Measurements from ENCODE around the gene TNN. TPM values are rescaled to one million over a fixed set of nuclear protein-coding genes. Genes with fewer than 3 reads are reported as not detected.

TNN gene
- total RNA-seq, 1 experiment from 2014 or later: not detected

GRCh38 chr1:175036476-175036875, 31.2 kb upstream of the TNN start:
- Mint-ChIP-seq H3K4me3 (ENCODE audit: unreplicated experiment) (no peak overlapping the region), H3K36me3 (ENCODE audit: insufficient read depth, unreplicated experiment) (no peaks in the 10 kb centered on the region), H3K27me3 (ENCODE audit: insufficient read depth, unreplicated experiment) (no peaks in the 10 kb centered on the region), H3K9me3 (ENCODE audit: unreplicated experiment) (no peaks in the 10 kb centered on the region), H3K4me1 (ENCODE audit: low read depth, unreplicated experiment) (peaks cover 15% of the 10 kb centered on the region), H3K27ac (ENCODE audit: unreplicated experiment) (no peak overlapping the region)
- no peaks in the 10 kb centered on the region for H3K27me3 ChIP-seq (replicated peaks; ENCODE audit: control insufficient read depth, insufficient read depth, low read length)
- no peaks in the 10 kb centered on the region for H3K9me3 ChIP-seq
- no peak overlapping the region for H3K4me3 ChIP-seq (ENCODE audit: low read depth, low read length)
- BruUV-seq (replicated peaks): no TSS peak
- intact Hi-C loops (cut with micrococcal nuclease; ENCODE audit: unreplicated experiment): loop anchor here (5.0 kb wide), 1 partner anchor 36 kb away; no protein-coding TSS in a partner anchor
- DNase-seq: no peak
- no peaks in the 10 kb centered on the region for H3K4me1 ChIP-seq
- ChIA-PET CTCF (interaction anchor here (0.7 kb wide), 1 partner anchor 89 kb away, joined by 4 read pairs; no protein-coding TSS in a partner anchor), POLR2A (no interaction called here)
- no peaks in the 10 kb centered on the region for H3K36me3 ChIP-seq (ENCODE audit: control insufficient read depth, insufficient read depth, low read length)
- no peak for TF ChIP-seq CTCF (IDR thresholded peaks at IDR 0.05; ENCODE audit: insufficient read depth in 1 of 2, low read depth in 1 of 2, low read length in 1 of 2, severe bottlenecking in 1 of 2, unreplicated experiment in 1 of 2)

GRCh38 chr1:175037416-175037815, 30.2 kb upstream of the TNN start:
- no peak for TF ChIP-seq CTCF (IDR thresholded peaks at IDR 0.05; ENCODE audit: insufficient read depth in 1 of 2, low read depth in 1 of 2, low read length in 1 of 2, severe bottlenecking in 1 of 2, unreplicated experiment in 1 of 2)
- H3K27me3 Mint-ChIP-seq (ENCODE audit: insufficient read depth, unreplicated experiment): no peaks in the 10 kb centered on the region
- H3K4me3 Mint-ChIP-seq (ENCODE audit: unreplicated experiment): no peak overlapping the region
- POLR2A ChIA-PET: no interaction called here
- H3K9me3 Mint-ChIP-seq (ENCODE audit: unreplicated experiment): no peaks in the 10 kb centered on the region
- DNase-seq: no peak
- H3K4me1 Mint-ChIP-seq (ENCODE audit: low read depth, unreplicated experiment): peaks cover 15% of the 10 kb centered on the region
- Histone ChIP-seq H3K4me1 (no peaks in the 10 kb centered on the region), H3K4me3 (ENCODE audit: low read depth, low read length) (no peak overlapping the region), H3K27me3 (replicated peaks; ENCODE audit: control insufficient read depth, insufficient read depth, low read length) (no peaks in the 10 kb centered on the region), H3K36me3 (ENCODE audit: control insufficient read depth, insufficient read depth, low read length) (no peaks in the 10 kb centered on the region), H3K9me3 (no peaks in the 10 kb centered on the region)
- intact Hi-C loops (cut with micrococcal nuclease; ENCODE audit: unreplicated experiment): loop anchor here (5.0 kb wide), 1 partner anchor 35 kb away; no protein-coding TSS in a partner anchor
- no TSS peak for BruUV-seq (replicated peaks)
- H3K36me3 Mint-ChIP-seq (ENCODE audit: insufficient read depth, unreplicated experiment): no peaks in the 10 kb centered on the region
- no peak overlapping the region for H3K27ac Mint-ChIP-seq (ENCODE audit: unreplicated experiment)
- CTCF ChIA-PET: no interaction called here

GRCh38 chr1:175040324-175040879, 27.2 kb upstream of the TNN start:
- H3K27ac Mint-ChIP-seq (ENCODE audit: unreplicated experiment): no peak overlapping the region
- no peaks in the 10 kb centered on the region for H3K4me1 ChIP-seq
- H3K4me1 Mint-ChIP-seq (ENCODE audit: low read depth, unreplicated experiment): peaks cover 7% of the 10 kb centered on the region
- H3K9me3 ChIP-seq: no peaks in the 10 kb centered on the region
- no peak overlapping the region for H3K4me3 Mint-ChIP-seq (ENCODE audit: unreplicated experiment)
- no peaks in the 10 kb centered on the region for H3K27me3 ChIP-seq (replicated peaks; ENCODE audit: control insufficient read depth, insufficient read depth, low read length)
- no peak for DNase-seq
- BruUV-seq (replicated peaks): no TSS peak
- H3K36me3 ChIP-seq (ENCODE audit: control insufficient read depth, insufficient read depth, low read length): no peaks in the 10 kb centered on the region
- CTCF ChIA-PET: interaction anchor here (0.6 to 1.0 kb wide), 2 partner anchors 11 to 85 kb away, joined by 3 to 7 read pairs; no protein-coding TSS in a partner anchor
- POLR2A ChIA-PET: no interaction called here
- no peaks in the 10 kb centered on the region for H3K27me3 Mint-ChIP-seq (ENCODE audit: insufficient read depth, unreplicated experiment)
- no peak for TF ChIP-seq CTCF (IDR thresholded peaks at IDR 0.05; ENCODE audit: insufficient read depth in 1 of 2, low read depth in 1 of 2, low read length in 1 of 2, severe bottlenecking in 1 of 2, unreplicated experiment in 1 of 2)
- intact Hi-C loops (cut with micrococcal nuclease; ENCODE audit: unreplicated experiment): no loop called here
- no peaks in the 10 kb centered on the region for H3K9me3 Mint-ChIP-seq (ENCODE audit: unreplicated experiment)
- no peaks in the 10 kb centered on the region for H3K36me3 Mint-ChIP-seq (ENCODE audit: insufficient read depth, unreplicated experiment)
- H3K4me3 ChIP-seq (ENCODE audit: low read depth, low read length): no peak overlapping the region
